GM12878 (cell line): Measurements from ENCODE around the gene PLEKHS1. TPM values are rescaled to one million over a fixed set of nuclear protein-coding genes. Genes with fewer than 3 reads are reported as not detected.

Experiments used
- ATAC-seq: fragments of 200-7000 bp; cut with Tn5 transposase; 3 replicates; pipeline ENCODE4 v1.9.1; 2020; ENCODE audit warnings: mild to moderate bottlenecking, moderate library complexity
- BruUV-seq: library from RNA; stranded (reverse); fragments of 400-500 nt; replicated peaks from 2 replicates; lab custom pipeline; 2021; lab: Mats Ljungman, UMichigan
- CTCF ChIA-PET: fragments of 300-600 bp; sonication (Branson Sonifier 250); formaldehyde crosslinking; extraction: SDS; loops from one replicate; lab custom pipeline; 2021; ENCODE audit warnings: inconsistent platforms; lab: Yijun Ruan, JAX
- POLR2A ChIA-PET: fragments of 350-600 bp; formaldehyde crosslinking; extraction: SDS; loops from one replicate; lab custom pipeline; 2021; ENCODE audit warnings: inconsistent platforms; lab: Charles Lee
- RAD21 ChIA-PET: fragments of 300-600 bp; sonication (Branson Sonifier 250); formaldehyde crosslinking; loops from one replicate; lab custom pipeline; 2023; ENCODE audit warnings: antibody characterized with exemption; ENCODE audit not compliant: unreplicated experiment; lab: Charles Lee
- SMC1A ChIA-PET: fragments of 300-600 bp; sonication (Branson Sonifier 250); formaldehyde crosslinking; loops from one replicate; lab custom pipeline; 2023; ENCODE audit not compliant: unreplicated experiment, uncharacterized antibody; lab: Charles Lee
- DNase-seq: peaks from one replicate; pipeline ENCODE4 v3.0.0-alpha.2; 2011; ENCODE audit warnings: low read depth, low spot score
- FAIRE-seq: peaks from 3 replicates; lab custom pipeline; 2011; peaks lifted over from hg19 to GRCh38; lab: Jason Lieb, UNC
- H2AFZ ChIP-seq: 2 replicates; pipeline ENCODE4 v1.6.0; 2011; ENCODE audit warnings: low read depth, low read length, control low read depth; ENCODE audit not compliant: control insufficient read depth
- H3K27ac ChIP-seq: 2 replicates; pipeline ENCODE4 v1.5.1; 2011; ENCODE audit warnings: control low read depth; ENCODE audit not compliant: control insufficient read depth, insufficient read depth
- H3K27me3 ChIP-seq, 2 experiments: replicated peaks in 1 of 2; 2 replicates each; pipeline versions ENCODE4 v1.6.0 to v1.6.1; 2011; ENCODE audit warnings: low read length in 1 of 2; ENCODE audit not compliant: control insufficient read depth in 2 of 2, insufficient read depth in 2 of 2
- H3K36me3 ChIP-seq, 2 experiments: 2 replicates each; pipeline ENCODE4 v1.5.1; 2011; ENCODE audit warnings: low read length in 1 of 2; ENCODE audit not compliant: control insufficient read depth in 2 of 2, insufficient read depth in 2 of 2
- H3K4me1 ChIP-seq: 2 replicates; pipeline ENCODE4 v1.6.1; 2011; ENCODE audit warnings: mild to moderate bottlenecking, low read length, moderate library complexity, mixed read lengths; ENCODE audit not compliant: control insufficient read depth, insufficient read depth
- H3K4me2 ChIP-seq: 2 replicates; pipeline ENCODE4 v1.6.0; 2011; ENCODE audit warnings: control low read depth; ENCODE audit not compliant: control insufficient read depth, insufficient read depth
- H3K4me3 ChIP-seq: fragments of 200-600 bp; sonication (generic); 2 replicates; pipeline ENCODE4 v1.5.1; 2016
- H3K79me2 ChIP-seq: 2 replicates; pipeline ENCODE4 v1.6.0; 2011; ENCODE audit warnings: low read length; ENCODE audit not compliant: control insufficient read depth, insufficient read depth
- H3K9ac ChIP-seq: 2 replicates; pipeline ENCODE4 v1.8.0; 2011; ENCODE audit warnings: low read length, control low read depth, mixed read lengths; ENCODE audit not compliant: control insufficient read depth, insufficient read depth
- H3K9me3 ChIP-seq: replicated peaks from 3 replicates; pipeline ENCODE4 v1.5.1; 2011; ENCODE audit warnings: mild to moderate bottlenecking, low read length; ENCODE audit not compliant: control insufficient read depth, insufficient read depth
- H4K20me1 ChIP-seq: 2 replicates; pipeline ENCODE4 v1.6.0; 2011; ENCODE audit not compliant: control insufficient read depth, insufficient read depth
- CBFB ChIP-seq: IDR thresholded peaks from 2 replicates; pipeline ENCODE4 v1.6.1; 2016; ENCODE audit warnings: antibody characterized with exemption, low read depth
- CTCF ChIP-seq, 3 experiments: IDR thresholded peaks in 2 of 3; conservative IDR thresholded peaks in 1 of 3; 2 replicates each; pipeline ENCODE4 v1.5.1; 2011; ENCODE audit warnings: low read depth in 3 of 3, low read length in 3 of 3, mild to moderate bottlenecking in 3 of 3, control low read depth in 2 of 3, moderate library complexity in 2 of 3, inconsistent platforms in 1 of 3, mixed read lengths in 1 of 3; ENCODE audit not compliant: control insufficient read depth in 2 of 3, insufficient read depth in 1 of 3; ENCODE audit errors: extremely low read depth in 1 of 3
- HCFC1 ChIP-seq: fragments of 150-350 bp; IDR thresholded peaks from 2 replicates; pipeline ENCODE4 v1.6.1; 2014; ENCODE audit warnings: low read length
- LARP7 ChIP-seq: fragments of 450-650 bp; IDR thresholded peaks from 2 replicates; pipeline ENCODE4 v1.6.1; 2017; ENCODE audit warnings: mild to moderate bottlenecking
- NR2C2 ChIP-seq: IDR thresholded peaks from 2 replicates; pipeline ENCODE4 v1.6.1; 2011; ENCODE audit warnings: borderline replicate concordance, low read depth; ENCODE audit not compliant: control insufficient read depth, insufficient read length
- PAX8 ChIP-seq: fragments of 450-650 bp; IDR thresholded peaks from 2 replicates; pipeline ENCODE4 v1.6.1; 2017; ENCODE audit warnings: mild to moderate bottlenecking, moderate library complexity
- RAD21 ChIP-seq: IDR thresholded peaks from 2 replicates; pipeline ENCODE4 v1.6.1; 2011; ENCODE audit warnings: mild to moderate bottlenecking, low read depth, low read length, moderate library complexity; ENCODE audit not compliant: insufficient read depth
- whole genome bisulfite sequencing: methylation state at CpG from one replicate; pipeline ENCODE4 v1.1.6; 2016; ENCODE audit warnings: low lambda C conversion rate; ENCODE audit not compliant: insufficient replicate concordance, insufficient coverage; ENCODE audit errors: missing lambda C conversion rate; 5-methylcytosine and 5-hydroxymethylcytosine counted together
- in situ Hi-C: fragments of 300-500 bp; cut with MboI; formaldehyde crosslinking; loops from 9 replicates; pipeline ENCODE4 v1.14.3; 2018; ENCODE audit warnings: mixed read lengths
- intact Hi-C: fragments of 100-400 bp; cut with micrococcal nuclease; formaldehyde crosslinking; loops from one replicate; pipeline ENCODE4 v1.14.2; 2022; ENCODE audit not compliant: unreplicated experiment
- polyA plus RNA-seq, 11 experiments: library from polyadenylated mRNA; depleted of rRNA in 4 of 11; unstranded in 6 of 11; stranded (reverse) in 5 of 11; fragments of >200 nt; fragmentation: Nextera tagmentation in 4 of 11; fragmentation: Illumina TruSeq in 1 of 11; extraction: Ambion mirVana in 4 of 11; extraction: Trizol in 1 of 11; gene quantifications; 1 replicate in 1 of 11; 2 replicates in 10 of 11; pipeline versions ENCODE4 v1.2.1 to v1.2.3, GENCODE V29; 2011 to 2016; ENCODE audit warnings: inconsistent platforms in 2 of 11, missing spikeins in 2 of 11, low read depth in 1 of 11
- total RNA-seq, 4 experiments: library from RNA; depleted of rRNA in 3 of 4; stranded (reverse); fragments of >200 nt in 3 of 4; fragmentation: Illumina TruSeq in 1 of 4; extraction: Trizol in 1 of 4; gene quantifications; 2 replicates each; pipeline versions ENCODE4 v1.2.1 to v1.2.3, GENCODE V29; 2013 to 2021

Gene PLEKHS1
- total and polyA plus RNA-seq, 10 of the 15 experiments (the other 5 are each of a cell fraction or from before 2014, with no cell fraction given): 0.04 to 0.17 TPM; not detected in 8

DNA sequence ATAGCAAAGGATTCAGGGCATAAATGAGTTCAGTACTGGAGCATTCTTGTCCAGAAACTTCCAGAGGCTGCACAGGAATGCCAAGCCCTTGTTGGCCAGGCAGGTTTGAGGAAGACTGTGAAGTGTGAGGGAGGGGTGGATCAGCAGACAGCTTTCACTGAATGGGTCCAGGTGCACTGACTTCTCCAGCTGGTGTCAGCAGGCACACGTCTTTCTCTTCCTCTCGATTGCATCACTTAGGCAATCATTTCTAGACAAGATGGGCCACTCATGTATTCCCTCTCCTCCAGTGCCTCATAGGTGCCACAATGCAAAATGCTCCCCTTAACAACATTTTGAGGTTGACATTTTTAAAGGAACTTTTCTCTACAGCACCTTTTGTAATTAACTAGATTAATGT is 15.6 kb upstream of the PLEKHS1 start:
- ChIA-PET CTCF (no interaction called here), SMC1A (no interaction called here), RAD21 (no interaction called here), POLR2A (no interaction called here)
- intact Hi-C loops: no loop called here
- no peaks in the 10 kb centered on the region for H3K27me3 ChIP-seq
- 0 out of 4 replicates have a peak, but pooled peaks cover 0 to 3% of the 10 kb centered on the region in 2 experiments for H3K36me3 ChIP-seq
- DNase-seq (no peak), FAIRE-seq (no peak), ATAC-seq (peak; percentile 57)
- H4K20me1 ChIP-seq: no peaks in the 10 kb centered on the region
- no peak overlapping the region for H2AFZ ChIP-seq
- no peaks in the 10 kb centered on the region for H3K79me2 ChIP-seq
- H3K4me2 ChIP-seq: no peak overlapping the region
- no peak overlapping the region for H3K27ac ChIP-seq
- H3K9ac ChIP-seq: no peak overlapping the region
- TF ChIP-seq HCFC1 (no peak), RAD21 (peak; percentile 39), PAX8 (no peak), NR2C2 (no peak), LARP7 (no peak), CBFB (no peak), CTCF (IDR thresholded peaks at IDR 0.05 in 2 of 3, conservative IDR thresholded peaks at IDR 0.05 in 1 of 3; ENCODE audit: control insufficient read depth in 2 of 3, extremely low read depth in 1 of 3, insufficient read depth in 1 of 3, low read depth in 3 of 3, low read length in 3 of 3) (peak in 1 of 3 experiments; percentile 32; a peak in 2 of 6 replicates)
- H3K4me3 ChIP-seq: no peak overlapping the region
- 30% methylated on average over 2 of the region's 2 CpGs for WGBS
- no peaks in the 10 kb centered on the region for H3K4me1 ChIP-seq
- BruUV-seq: no TSS peak
- H3K9me3 ChIP-seq: no peaks in the 10 kb centered on the region
- in situ Hi-C loops: no loop called here
